ENCODE results near the gene RAD18. TPM values are rescaled to one million over a fixed set of nuclear protein-coding genes. Genes with fewer than 3 reads are reported as not detected.

Gene RAD18
- total RNA-seq, 2 donors from 2014 or later: 3.6 to 4.6 TPM

GRCh38 chr3:8970971-8971589 is 7.8 kb upstream of the RAD18 start:
- Histone ChIP-seq H3K27ac (no peak overlapping the region), H3K4me1 (no peaks in the 10 kb centered on the region), H3K4me3 (no peak overlapping the region), H3K9me3 (no peaks in the 10 kb centered on the region), H3K27me3 (no peaks in the 10 kb centered on the region), H3K36me3 (replicated peaks in 1 of 2; ENCODE audit: insufficient read depth in 1 of 2, low read depth in 2 of 2) (no peaks in the 10 kb centered on the region)
- intact Hi-C loops (cut with DNase I): loop anchor here (5.0 kb wide), 1 partner anchor 331 kb away; no protein-coding TSS in a partner anchor
- TF ChIP-seq CTCF (IDR thresholded peaks at IDR 0.05) (peak; percentile 94 to 100 (median 96)), POLR2A (IDR thresholded peaks at IDR 0.05) (no peak)
- ATAC-seq (peak; percentile 77), DNase-seq (peak; percentile 71 to 75 (median 73))
- 1 to 3% methylated on average over 7 of the region's 7 CpGs for WGBS, 2 donors

- intact Hi-C loops (cut with DNase I): no loop called here
- Histone ChIP-seq H3K27ac (no peak overlapping the region), H3K4me3 (no peak overlapping the region), H3K27me3 (no peaks in the 10 kb centered on the region), H3K36me3 (replicated peaks in 1 of 2; ENCODE audit: insufficient read depth in 1 of 2, low read depth in 2 of 2) (no peaks in the 10 kb centered on the region), H3K4me1 (no peaks in the 10 kb centered on the region), H3K9me3 (no peaks in the 10 kb centered on the region)
- ATAC-seq (no peak), DNase-seq (no peak)
- 30 to 38% methylated on average over 4 of the region's 4 CpGs for WGBS, 2 donors
- TF ChIP-seq POLR2A (IDR thresholded peaks at IDR 0.05) (no peak), CTCF (IDR thresholded peaks at IDR 0.05) (no peak)
Measured at GRCh38 chr3:8969241-8969640, 6.0 kb upstream of the RAD18 start.

- H3K36me3 ChIP-seq (replicated peaks in 1 of 2; ENCODE audit: insufficient read depth in 1 of 2, low read depth in 2 of 2): no peaks in the 10 kb centered on the region
- DNase-seq (no peak), ATAC-seq (no peak)
- intact Hi-C loops (cut with DNase I): no loop called here
- no peaks in the 10 kb centered on the region for H3K9me3 ChIP-seq
- 27 to 44% methylated on average over 5 of the region's 5 CpGs for WGBS, 2 donors
- TF ChIP-seq POLR2A (IDR thresholded peaks at IDR 0.05) (no peak), CTCF (IDR thresholded peaks at IDR 0.05) (no peak)
- H3K27ac ChIP-seq: no peak overlapping the region
- no peaks in the 10 kb centered on the region for H3K27me3 ChIP-seq
- H3K4me3 ChIP-seq: no peak overlapping the region
- peaks cover 7% of the 10 kb centered on the region for H3K4me1 ChIP-seq
Measured at GRCh38 chr3:8968375-8968882, 5.2 kb upstream of the RAD18 start.

GRCh38 chr3:8967553-8967952 is 4.3 kb upstream of the RAD18 start:
- Histone ChIP-seq H3K27ac (no peak overlapping the region), H3K9me3 (no peaks in the 10 kb centered on the region), H3K4me3 (no peak overlapping the region), H3K4me1 (peaks cover 10% of the 10 kb centered on the region), H3K27me3 (no peaks in the 10 kb centered on the region), H3K36me3 (replicated peaks in 1 of 2; ENCODE audit: insufficient read depth in 1 of 2, low read depth in 2 of 2) (no peaks in the 10 kb centered on the region)
- ATAC-seq: no peak
- no peak for TF ChIP-seq CTCF (IDR thresholded peaks at IDR 0.05)
- no peak for DNase-seq
- WGBS, 2 donors: 61 to 75% methylated on average over 5 of the region's 5 CpGs
- intact Hi-C loops (cut with DNase I): no loop called here

- Histone ChIP-seq H3K27me3 (no peaks in the 10 kb centered on the region), H3K36me3 (replicated peaks in 1 of 2; ENCODE audit: insufficient read depth in 1 of 2, low read depth in 2 of 2) (no peaks in the 10 kb centered on the region), H3K27ac (no peak overlapping the region), H3K9me3 (no peaks in the 10 kb centered on the region), H3K4me3 (no peak overlapping the region), H3K4me1 (peaks cover 13% of the 10 kb centered on the region)
- no peak for DNase-seq
- TF ChIP-seq CTCF (IDR thresholded peaks at IDR 0.05): no peak
- TF ChIP-seq POLR2A (IDR thresholded peaks at IDR 0.05): no peak
- no peak for ATAC-seq
- WGBS, 2 donors: 67 to 76% methylated on average over 3 of the region's 3 CpGs
- intact Hi-C loops (cut with DNase I): no loop called here
Measured at GRCh38 chr3:8966820-8967348, 3.6 kb upstream of the RAD18 start.
